Globus pallidus (tissue), 1 donor: ENCODE data around the gene DNAJB13.

Source experiments
- DNase-seq: peaks from one replicate; pipeline ENCODE4 v3.0.0-alpha.2; 2015; ENCODE audit warnings: low spot score

DNAJB13 gene

DNA sequence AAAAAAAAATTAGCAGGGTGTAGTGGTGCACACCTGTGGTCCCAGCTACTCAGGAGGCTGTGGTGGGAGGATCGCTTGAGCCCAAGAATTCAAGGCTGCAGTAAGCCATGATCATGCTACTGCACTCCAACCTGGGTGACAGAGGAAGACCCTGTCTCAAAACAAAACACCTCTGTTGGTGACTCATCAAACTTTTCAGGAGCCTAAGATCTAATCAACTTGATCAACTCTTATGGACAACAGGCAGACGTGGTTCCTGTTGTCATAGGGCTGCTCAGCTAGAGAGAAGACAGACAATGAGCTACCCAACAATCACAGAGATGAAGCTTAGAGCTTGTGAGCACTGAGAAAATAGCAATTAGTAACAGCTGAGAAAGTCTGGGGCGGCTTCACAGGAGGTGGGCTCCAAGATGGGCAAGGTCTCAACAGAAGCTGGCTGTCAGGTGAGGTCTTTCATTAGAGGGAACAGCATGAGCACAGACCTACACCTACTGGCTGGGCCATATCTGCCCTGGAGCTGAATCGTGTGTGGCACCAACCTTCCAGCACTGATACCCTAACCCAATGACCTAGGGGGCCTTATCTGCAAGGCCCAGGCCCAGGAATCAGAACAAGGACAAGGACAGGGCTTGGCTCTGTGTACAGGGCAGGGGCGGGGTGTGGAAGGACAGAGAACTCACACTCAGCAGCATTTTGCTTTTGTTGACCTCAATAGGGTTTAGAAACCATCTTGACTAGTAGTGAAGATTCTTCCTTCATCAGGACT is 65.3 kb downstream of the DNAJB13 start:
- DNase-seq = no peak

DNA sequence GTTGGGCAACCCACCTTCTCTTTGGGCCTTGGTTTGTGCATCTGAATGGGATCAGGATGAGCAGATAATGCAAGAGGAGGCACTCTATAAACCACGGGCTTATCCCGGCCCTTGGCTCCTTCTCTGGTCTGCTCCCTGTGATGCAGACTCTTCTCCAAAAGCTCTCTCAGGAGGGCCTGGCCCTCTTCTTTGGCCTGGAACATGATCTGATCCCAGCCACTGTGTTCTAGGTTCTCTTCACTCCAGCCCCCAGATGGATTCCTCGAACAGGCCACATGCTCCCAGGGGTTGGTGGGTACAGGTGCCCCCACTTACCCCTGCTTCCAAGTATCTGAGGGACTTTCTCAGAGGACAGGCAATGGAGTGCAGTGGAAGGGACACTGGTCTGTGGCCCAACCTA is 66.8 kb downstream of the DNAJB13 start:
- DNase-seq = no peak

DNA sequence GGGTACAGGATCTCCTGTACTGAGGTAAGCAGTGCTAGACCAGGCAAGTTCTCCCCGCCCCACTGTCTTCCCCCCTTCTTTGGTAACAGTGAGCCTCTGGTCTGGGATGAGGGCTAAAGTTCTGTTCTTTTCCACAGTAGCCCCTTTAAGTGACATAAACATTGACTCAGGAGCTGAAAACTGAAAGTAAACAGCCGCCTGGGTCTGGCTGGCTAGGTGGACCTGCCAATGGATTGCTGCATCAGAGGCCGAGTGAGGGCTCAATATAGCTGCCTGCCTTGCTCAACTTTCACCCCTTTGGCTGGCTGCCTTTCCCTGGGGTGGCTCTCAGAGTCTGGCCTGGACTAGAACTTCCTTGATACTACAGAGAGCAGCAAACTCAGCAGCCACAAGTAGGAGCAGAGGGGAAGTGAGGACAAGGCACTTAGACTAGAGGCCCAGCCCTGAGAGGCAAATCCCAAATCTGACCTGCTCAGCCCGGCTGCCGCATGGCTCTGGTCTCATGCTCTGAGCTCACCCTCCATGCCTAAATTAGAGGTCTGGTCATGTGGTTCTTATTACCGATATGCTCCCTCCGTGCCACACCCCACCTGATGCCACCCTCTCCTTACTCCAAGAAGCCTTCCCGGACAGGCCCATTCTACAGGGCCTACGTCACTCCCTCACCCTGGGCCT is 67.6 kb downstream of the DNAJB13 start:
- DNase-seq = peak; percentile 75

DNA sequence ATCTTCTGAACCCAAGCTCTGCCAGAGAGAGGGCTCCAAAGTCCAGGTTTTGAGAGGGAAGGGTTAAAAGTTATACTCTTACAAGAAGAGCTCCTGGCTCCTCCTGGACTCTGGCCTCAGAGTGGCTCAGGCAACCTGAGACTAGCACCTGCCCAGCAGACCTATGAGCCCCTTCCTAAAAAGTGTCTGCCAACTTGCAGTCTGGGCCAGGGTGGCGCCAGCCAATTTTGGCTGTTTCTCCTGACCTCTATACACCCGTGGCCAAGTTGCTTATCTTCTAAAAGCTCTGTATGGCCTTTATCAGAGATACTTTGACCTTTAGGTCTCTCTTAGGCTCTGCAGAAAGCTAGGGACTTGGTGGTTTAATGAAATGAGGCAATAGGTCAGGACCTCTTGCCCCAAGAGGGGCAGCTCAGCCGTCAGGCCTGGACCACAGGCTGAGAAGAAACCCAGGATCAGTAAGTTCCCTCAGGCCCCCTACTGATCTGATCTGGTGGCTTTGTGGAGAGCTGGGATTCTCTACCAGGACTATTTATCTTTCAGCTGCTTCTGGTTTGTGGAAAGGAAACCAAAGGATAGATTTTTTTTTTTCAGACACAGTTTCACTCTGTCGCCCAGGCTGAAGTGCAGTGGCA is 68.4 kb downstream of the DNAJB13 start:
- DNase-seq = no peak

DNA sequence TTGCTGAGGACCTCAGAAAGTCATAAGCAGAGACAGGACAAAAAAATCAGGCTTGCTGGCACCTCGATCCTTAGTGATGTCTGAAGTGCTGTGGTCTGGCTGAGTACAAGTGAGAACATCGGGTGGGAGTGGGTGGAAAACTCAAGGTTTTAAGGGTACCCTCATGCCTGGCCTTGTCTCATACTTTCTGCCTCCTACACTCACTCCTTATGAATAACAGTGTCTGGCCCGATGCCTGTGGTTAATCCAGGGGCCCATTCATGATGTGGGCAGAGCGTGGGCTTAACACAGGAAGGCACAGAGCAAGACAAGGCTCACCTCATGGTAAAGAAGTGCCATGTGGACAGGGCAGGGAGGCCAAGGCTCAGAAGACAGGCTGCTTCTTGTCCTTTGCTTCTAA is 69.0 kb downstream of the DNAJB13 start:
- no peak for DNase-seq
